ENCODE data around the gene MAD1L1.

Gene MAD1L1

DNA sequence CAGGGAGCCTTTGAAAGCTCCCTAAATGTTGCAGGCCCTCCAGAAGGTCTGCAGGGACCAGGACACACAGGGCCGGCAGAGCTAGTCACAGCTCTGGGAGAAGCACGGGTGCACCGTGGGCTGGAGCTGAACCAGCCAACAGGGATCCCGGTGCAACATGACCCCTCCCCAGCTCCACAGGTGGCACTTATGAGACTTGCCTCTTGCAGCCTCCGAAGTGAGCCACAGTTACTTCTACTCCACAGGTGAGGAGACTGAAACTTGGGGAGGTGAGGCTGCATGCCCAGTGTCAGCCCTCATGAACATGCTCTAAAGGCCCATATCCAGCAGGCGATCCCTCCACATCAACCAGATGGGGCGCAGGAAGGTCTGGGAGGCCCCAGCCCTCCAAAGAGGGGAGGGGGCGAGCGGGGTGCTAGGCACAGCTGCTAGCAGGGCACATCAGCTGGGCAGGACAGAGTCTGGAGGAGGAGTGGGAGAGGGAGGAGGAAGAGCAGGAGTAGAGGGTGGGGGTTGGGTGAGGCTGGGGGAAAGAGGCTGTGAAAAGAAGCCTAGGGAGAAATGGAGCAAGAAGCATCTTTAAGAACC is 338.3 kb downstream of the MAD1L1 start:
- no peak overlapping the region for H3K4me3 ChIP-seq (ENCODE audit: insufficient read depth, low read length, poor library complexity, severe bottlenecking)
- no peaks in the 10 kb centered on the region for H3K9me2 ChIP-seq (replicated peaks; ENCODE audit: insufficient read depth, low read length)
- no peaks in the 10 kb centered on the region for H3K27me3 ChIP-seq (ENCODE audit: low read length)
- no peak overlapping the region for H3K4me2 ChIP-seq (ENCODE audit: low read depth, low read length, poor library complexity, severe bottlenecking)
- no peaks in the 10 kb centered on the region for H3F3A ChIP-seq (ENCODE audit: insufficient read depth)
- H2AFZ ChIP-seq (ENCODE audit: low read depth, low read length, severe bottlenecking): no peak overlapping the region
- H3K9ac ChIP-seq (ENCODE audit: low read length): no peak overlapping the region
- no peaks in the 10 kb centered on the region for H3K79me2 ChIP-seq (ENCODE audit: insufficient read depth, low read length)
- H4K20me1 ChIP-seq (ENCODE audit: low read depth, low read length): no peaks in the 10 kb centered on the region
- H3K36me3 ChIP-seq (ENCODE audit: low read length): no peaks in the 10 kb centered on the region
- no peak overlapping the region for H3K27ac ChIP-seq (ENCODE audit: low read depth, low read length)
- no peaks in the 10 kb centered on the region for H3K9me3 ChIP-seq (ENCODE audit: insufficient read depth, low read length)
- TF ChIP-seq EZH2phosphoT487 (conservative IDR thresholded peaks at IDR 0.05; ENCODE audit: low read length): no peak
- TF ChIP-seq, protein P1, sequence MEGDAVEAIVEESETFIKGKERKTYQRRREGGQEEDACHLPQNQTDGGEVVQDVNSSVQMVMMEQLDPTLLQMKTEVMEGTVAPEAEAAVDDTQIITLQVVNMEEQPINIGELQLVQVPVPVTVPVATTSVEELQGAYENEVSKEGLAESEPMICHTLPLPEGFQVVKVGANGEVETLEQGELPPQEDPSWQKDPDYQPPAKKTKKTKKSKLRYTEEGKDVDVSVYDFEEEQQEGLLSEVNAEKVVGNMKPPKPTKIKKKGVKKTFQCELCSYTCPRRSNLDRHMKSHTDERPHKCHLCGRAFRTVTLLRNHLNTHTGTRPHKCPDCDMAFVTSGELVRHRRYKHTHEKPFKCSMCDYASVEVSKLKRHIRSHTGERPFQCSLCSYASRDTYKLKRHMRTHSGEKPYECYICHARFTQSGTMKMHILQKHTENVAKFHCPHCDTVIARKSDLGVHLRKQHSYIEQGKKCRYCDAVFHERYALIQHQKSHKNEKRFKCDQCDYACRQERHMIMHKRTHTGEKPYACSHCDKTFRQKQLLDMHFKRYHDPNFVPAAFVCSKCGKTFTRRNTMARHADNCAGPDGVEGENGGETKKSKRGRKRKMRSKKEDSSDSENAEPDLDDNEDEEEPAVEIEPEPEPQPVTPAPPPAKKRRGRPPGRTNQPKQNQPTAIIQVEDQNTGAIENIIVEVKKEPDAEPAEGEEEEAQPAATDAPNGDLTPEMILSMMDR (IDR thresholded peaks at IDR 0.05; ENCODE audit: insufficient read depth, low read length, poor library complexity, severe bottlenecking): no peak

GRCh38 chr7:1893451-1893850 is 339.3 kb downstream of the MAD1L1 start:
- Histone ChIP-seq H3K9me3 (ENCODE audit: insufficient read depth, low read length) (no peaks in the 10 kb centered on the region), H3K27me3 (ENCODE audit: low read length) (no peaks in the 10 kb centered on the region), H3K4me3 (ENCODE audit: insufficient read depth, low read length, poor library complexity, severe bottlenecking) (no peak overlapping the region), H3K79me2 (ENCODE audit: insufficient read depth, low read length) (no peaks in the 10 kb centered on the region), H3K36me3 (ENCODE audit: low read length) (no peaks in the 10 kb centered on the region), H3K27ac (ENCODE audit: low read depth, low read length) (no peak overlapping the region), H3F3A (ENCODE audit: insufficient read depth) (no peaks in the 10 kb centered on the region), H3K4me2 (ENCODE audit: low read depth, low read length, poor library complexity, severe bottlenecking) (no peak overlapping the region), H2AFZ (ENCODE audit: low read depth, low read length, severe bottlenecking) (no peak overlapping the region), H3K9me2 (replicated peaks; ENCODE audit: insufficient read depth, low read length) (no peaks in the 10 kb centered on the region), H3K9ac (ENCODE audit: low read length) (no peak overlapping the region), H4K20me1 (ENCODE audit: low read depth, low read length) (no peaks in the 10 kb centered on the region)
- TF ChIP-seq EZH2phosphoT487 (conservative IDR thresholded peaks at IDR 0.05; ENCODE audit: low read length): no peak
- TF ChIP-seq, protein P1 (IDR thresholded peaks at IDR 0.05; ENCODE audit: insufficient read depth, low read length, poor library complexity, severe bottlenecking): no peak

DNA sequence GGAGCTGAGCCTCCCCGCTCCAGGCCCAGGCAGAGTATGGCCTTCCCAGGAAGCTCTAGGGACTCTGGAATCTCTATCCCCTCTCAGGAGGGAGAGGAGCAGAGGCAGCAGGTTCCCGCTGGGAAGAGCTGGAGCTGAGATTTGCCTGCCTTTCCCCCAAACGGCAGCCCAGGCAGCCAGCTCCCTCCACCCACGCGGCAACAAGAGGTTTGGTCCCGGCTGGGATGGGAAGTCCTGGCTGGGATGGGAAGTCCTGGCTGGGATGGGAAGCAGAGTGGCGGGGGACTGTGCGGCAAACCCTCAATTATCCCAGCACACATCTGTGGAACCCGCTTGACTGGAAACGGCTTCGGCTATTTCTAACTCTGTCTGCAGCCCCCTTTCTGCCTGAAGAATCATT is 339.7 kb downstream of the MAD1L1 start:
- Histone ChIP-seq H4K20me1 (ENCODE audit: low read depth, low read length) (no peaks in the 10 kb centered on the region), H3K4me3 (ENCODE audit: insufficient read depth, low read length, poor library complexity, severe bottlenecking) (no peak overlapping the region), H3K9ac (ENCODE audit: low read length) (no peak overlapping the region), H3K27ac (ENCODE audit: low read depth, low read length) (no peak overlapping the region), H3K27me3 (ENCODE audit: low read length) (no peaks in the 10 kb centered on the region), H3K36me3 (ENCODE audit: low read length) (no peaks in the 10 kb centered on the region), H3K4me2 (ENCODE audit: low read depth, low read length, poor library complexity, severe bottlenecking) (no peak overlapping the region), H3K9me2 (replicated peaks; ENCODE audit: insufficient read depth, low read length) (no peaks in the 10 kb centered on the region), H3F3A (ENCODE audit: insufficient read depth) (no peaks in the 10 kb centered on the region), H3K9me3 (ENCODE audit: insufficient read depth, low read length) (no peaks in the 10 kb centered on the region; the same call in 1 of the 2 replicates), H2AFZ (ENCODE audit: low read depth, low read length, severe bottlenecking) (no peak overlapping the region), H3K79me2 (ENCODE audit: insufficient read depth, low read length) (no peaks in the 10 kb centered on the region)
- TF ChIP-seq, protein P1 (IDR thresholded peaks at IDR 0.05; ENCODE audit: insufficient read depth, low read length, poor library complexity, severe bottlenecking): no peak
- no peak for TF ChIP-seq EZH2phosphoT487 (conservative IDR thresholded peaks at IDR 0.05; ENCODE audit: low read length)
